Measurements from ENCODE around the gene VGLL3.
"Not testable (repeated sequence)": the region's sequence is repeated elsewhere in the genome, so short reads cannot be mapped to it uniquely, and the experiment has no call there.

The VGLL3 gene, protein sequence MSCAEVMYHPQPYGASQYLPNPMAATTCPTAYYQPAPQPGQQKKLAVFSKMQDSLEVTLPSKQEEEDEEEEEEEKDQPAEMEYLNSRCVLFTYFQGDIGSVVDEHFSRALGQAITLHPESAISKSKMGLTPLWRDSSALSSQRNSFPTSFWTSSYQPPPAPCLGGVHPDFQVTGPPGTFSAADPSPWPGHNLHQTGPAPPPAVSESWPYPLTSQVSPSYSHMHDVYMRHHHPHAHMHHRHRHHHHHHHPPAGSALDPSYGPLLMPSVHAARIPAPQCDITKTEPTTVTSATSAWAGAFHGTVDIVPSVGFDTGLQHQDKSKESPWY

DNA sequence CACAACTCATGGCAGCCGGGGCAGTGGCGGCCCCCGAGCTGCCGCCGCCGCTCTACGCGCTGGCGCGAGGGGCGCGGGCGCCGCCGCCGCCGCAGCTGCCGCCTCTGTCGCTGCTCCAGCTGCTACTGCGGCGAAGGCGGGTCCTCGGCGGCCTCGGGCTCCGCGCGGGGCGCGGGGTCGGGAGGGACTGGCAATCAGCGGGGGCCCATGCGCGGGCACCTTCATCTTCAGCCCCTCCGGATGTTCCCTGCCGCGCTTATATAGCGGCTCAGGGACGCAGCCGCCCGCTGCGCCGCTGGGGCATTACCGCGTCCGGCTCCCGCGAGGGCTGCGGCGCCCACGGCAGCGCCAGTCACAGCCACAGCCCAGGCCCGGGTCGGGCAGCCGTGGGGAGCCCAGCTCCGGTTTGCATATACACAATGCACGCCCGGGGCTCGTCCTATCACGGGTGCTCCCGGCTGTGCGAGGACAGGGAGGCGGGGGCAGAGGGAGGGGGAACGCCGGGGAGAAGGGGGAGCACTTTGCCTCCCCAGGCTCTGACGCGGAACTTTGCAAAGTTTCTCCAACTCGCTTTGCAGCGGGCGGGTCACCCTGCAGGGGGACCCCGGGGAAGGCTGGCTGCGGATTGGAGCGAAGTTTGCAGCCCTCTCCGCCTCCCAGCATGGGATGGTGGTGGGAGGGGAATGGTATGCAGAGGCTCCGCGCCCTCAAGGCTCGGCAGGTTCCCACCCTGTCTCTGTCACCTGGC, at the start of gene VGLL3:
VGLL3 (minus strand) TSS at position 416 of the 748 bp plus-strand sequence; CDS start at position 10, 406 bp downstream.
- TF ChIP-seq, protein P1, sequence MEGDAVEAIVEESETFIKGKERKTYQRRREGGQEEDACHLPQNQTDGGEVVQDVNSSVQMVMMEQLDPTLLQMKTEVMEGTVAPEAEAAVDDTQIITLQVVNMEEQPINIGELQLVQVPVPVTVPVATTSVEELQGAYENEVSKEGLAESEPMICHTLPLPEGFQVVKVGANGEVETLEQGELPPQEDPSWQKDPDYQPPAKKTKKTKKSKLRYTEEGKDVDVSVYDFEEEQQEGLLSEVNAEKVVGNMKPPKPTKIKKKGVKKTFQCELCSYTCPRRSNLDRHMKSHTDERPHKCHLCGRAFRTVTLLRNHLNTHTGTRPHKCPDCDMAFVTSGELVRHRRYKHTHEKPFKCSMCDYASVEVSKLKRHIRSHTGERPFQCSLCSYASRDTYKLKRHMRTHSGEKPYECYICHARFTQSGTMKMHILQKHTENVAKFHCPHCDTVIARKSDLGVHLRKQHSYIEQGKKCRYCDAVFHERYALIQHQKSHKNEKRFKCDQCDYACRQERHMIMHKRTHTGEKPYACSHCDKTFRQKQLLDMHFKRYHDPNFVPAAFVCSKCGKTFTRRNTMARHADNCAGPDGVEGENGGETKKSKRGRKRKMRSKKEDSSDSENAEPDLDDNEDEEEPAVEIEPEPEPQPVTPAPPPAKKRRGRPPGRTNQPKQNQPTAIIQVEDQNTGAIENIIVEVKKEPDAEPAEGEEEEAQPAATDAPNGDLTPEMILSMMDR (IDR thresholded peaks at IDR 0.05; ENCODE audit: borderline replicate concordance, insufficient read depth, low read depth, low read length): no peak
- no peak within 1 kb of the TSS for H3K4me3 ChIP-seq (ENCODE audit: low read depth, low read length)

GRCh38 chr3:87037652-87038051, 46.7 kb upstream of the VGLL3 start:
- H3K4me3 ChIP-seq (ENCODE audit: low read depth, low read length): no peak overlapping the region
- TF ChIP-seq, protein P1 (IDR thresholded peaks at IDR 0.05; ENCODE audit: borderline replicate concordance, insufficient read depth, low read depth, low read length): no peak

DNA sequence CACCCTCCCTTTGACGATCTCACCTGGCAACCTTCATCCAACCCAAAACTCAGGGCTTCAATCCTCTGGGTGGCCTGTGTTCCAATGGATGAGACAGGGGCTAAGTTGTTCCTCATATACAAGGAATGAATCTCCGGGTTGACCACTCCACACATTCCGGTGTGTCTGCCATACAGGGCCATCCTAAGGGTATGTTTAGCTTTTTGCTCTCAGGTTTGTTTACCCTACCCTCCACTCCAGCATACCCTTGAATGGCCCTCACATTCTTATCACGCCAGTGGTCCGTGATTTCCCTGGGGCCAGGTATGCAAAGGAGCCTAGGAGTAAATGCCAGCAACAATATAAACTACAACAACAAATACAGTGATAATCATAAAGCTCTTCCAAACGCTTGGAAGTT, 45.7 kb upstream of the VGLL3 start:
- TF ChIP-seq, protein P1 (IDR thresholded peaks at IDR 0.05; ENCODE audit: borderline replicate concordance, insufficient read depth, low read depth, low read length): no peak
- H3K4me3 ChIP-seq (ENCODE audit: low read depth, low read length): no peak overlapping the region

DNA sequence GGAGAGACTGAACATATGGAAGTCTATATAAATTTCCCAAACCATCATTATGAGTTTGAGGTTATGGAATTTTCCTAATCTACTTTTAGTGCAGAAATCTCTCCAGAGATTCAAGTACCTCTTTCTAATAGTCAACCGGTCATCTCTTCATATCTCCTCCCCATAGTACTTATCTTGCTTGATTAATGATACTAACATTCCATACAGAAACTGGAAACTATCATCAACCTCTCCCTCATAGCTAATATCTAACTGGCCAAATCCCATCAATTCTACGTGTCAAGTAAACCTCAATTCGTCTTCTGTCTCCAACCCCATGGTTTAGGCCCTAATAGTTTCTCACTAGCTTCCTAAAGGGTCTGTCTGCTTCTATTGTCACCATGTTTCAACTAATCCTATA, 44.4 kb upstream of the VGLL3 start:
- TF ChIP-seq, protein P1 (IDR thresholded peaks at IDR 0.05; ENCODE audit: borderline replicate concordance, insufficient read depth, low read depth, low read length): no peak
- H3K4me3 ChIP-seq (ENCODE audit: low read depth, low read length): no peak overlapping the region

DNA sequence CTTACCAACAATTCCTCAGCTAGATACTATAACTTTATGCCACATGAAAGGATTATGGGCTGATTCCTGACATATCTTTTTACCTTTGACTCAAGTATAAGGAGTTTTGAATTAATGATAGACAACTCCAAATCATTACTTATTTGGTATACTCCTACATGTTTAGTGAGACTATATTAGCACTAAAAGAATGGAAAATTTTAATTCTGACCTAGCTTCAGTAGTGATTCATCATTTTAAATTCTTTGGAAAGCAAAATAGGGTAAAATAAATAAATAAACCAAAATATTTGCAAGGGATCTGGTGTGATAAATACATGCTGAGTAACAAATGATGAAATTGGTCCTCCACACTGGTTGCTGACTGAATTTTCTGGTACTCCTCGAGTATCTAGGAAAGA, 42.3 kb upstream of the VGLL3 start:
- TF ChIP-seq, protein P1 (IDR thresholded peaks at IDR 0.05; ENCODE audit: borderline replicate concordance, insufficient read depth, low read depth, low read length): no peak
- no peak overlapping the region for H3K4me3 ChIP-seq (ENCODE audit: low read depth, low read length)

GRCh38 chr3:87025661-87026645, 35.0 kb upstream of the VGLL3 start:
- TF ChIP-seq, protein P1 (IDR thresholded peaks at IDR 0.05; ENCODE audit: borderline replicate concordance, insufficient read depth, low read depth, low read length): no peak
- no peak overlapping the region for H3K4me3 ChIP-seq (ENCODE audit: low read depth, low read length)

- not testable (repeated sequence) for H3K4me3 ChIP-seq (ENCODE audit: low read depth, low read length)
Measured at GRCh38 chr3:87017370-87017769, 26.4 kb upstream of the VGLL3 start.

Measured in GM12875 (cell line).